Bronchial epithelial cell (primary cell): ENCODE results near the gene POMT2. TPM values are rescaled to one million over a fixed set of nuclear protein-coding genes. Genes with fewer than 3 reads are reported as not detected.
A peak's percentile ranks its signal among the peaks of the same experiment; 100 is the strongest.

Source experiments
- DNase-seq: peaks from one replicate; pipeline ENCODE4 v3.0.0-alpha.2; 2010; ENCODE audit warnings: low read depth
- FAIRE-seq: peaks from 2 replicates; lab custom pipeline; 2011; peaks lifted over from hg19 to GRCh38; lab: Jason Lieb, UNC
- H3K27me3 ChIP-seq: 2 replicates; pipeline ENCODE4 v1.5.1; 2011; ENCODE audit warnings: low read length; ENCODE audit not compliant: control insufficient read depth, insufficient read depth
- H3K36me3 ChIP-seq: 2 replicates; pipeline ENCODE4 v1.5.1; 2011; ENCODE audit warnings: low read length; ENCODE audit not compliant: control insufficient read depth, insufficient read depth
- H3K4me3 ChIP-seq: 2 replicates; pipeline ENCODE4 v1.5.1; 2011; ENCODE audit warnings: mild to moderate bottlenecking, low read depth, low read length, control low read depth
- CTCF ChIP-seq: IDR thresholded peaks from 2 replicates; pipeline ENCODE4 v1.5.1; 2011; ENCODE audit warnings: mild to moderate bottlenecking, moderate library complexity, low read length, control low read depth, inconsistent platforms; ENCODE audit not compliant: insufficient read depth, severe bottlenecking
- total RNA-seq: library from RNA; depleted of rRNA; stranded (reverse); fragments of >200 nt; gene quantifications from 2 replicates; pipeline ENCODE4 v1.2.1, GENCODE V29; 2014

Gene POMT2
- total RNA-seq, 1 donor from 2014 or later = 5.8 TPM

- no peak for DNase-seq
- peaks cover 15% of the 10 kb centered on the region for H3K36me3 ChIP-seq
- TF ChIP-seq CTCF = no peak
- no peak overlapping the region for H3K4me3 ChIP-seq
- H3K27me3 ChIP-seq = no peaks in the 10 kb centered on the region
- peak; percentile 23 for FAIRE-seq
Measured at GRCh38 chr14:77279719-77280118, 41.0 kb downstream of the POMT2 start.

- Histone ChIP-seq H3K27me3 (no peaks in the 10 kb centered on the region), H3K4me3 (no peak overlapping the region), H3K36me3 (peaks cover 10% of the 10 kb centered on the region)
- TF ChIP-seq CTCF = no peak
- DNase-seq = no peak
- no peak for FAIRE-seq
Measured at GRCh38 chr14:77278461-77279230, 42.0 kb downstream of the POMT2 start.

- no peak for TF ChIP-seq CTCF
- no peaks in the 10 kb centered on the region for H3K27me3 ChIP-seq
- H3K36me3 ChIP-seq = peaks cover 9% of the 10 kb centered on the region
- DNase-seq = no peak
- H3K4me3 ChIP-seq = no peak overlapping the region
- no peak for FAIRE-seq
Measured at GRCh38 chr14:77276959-77277358, 43.7 kb downstream of the POMT2 start.

- TF ChIP-seq CTCF = no peak
- peaks cover under 1% of the 10 kb centered on the region for H3K27me3 ChIP-seq
- no peak overlapping the region for H3K4me3 ChIP-seq
- peaks cover 9% of the 10 kb centered on the region for H3K36me3 ChIP-seq
- FAIRE-seq (no peak), DNase-seq (no peak)
Measured at GRCh38 chr14:77276295-77276935, 44.3 kb downstream of the POMT2 start.

GRCh38 chr14:77275601-77276017 is 45.1 kb downstream of the POMT2 start:
- no peak for TF ChIP-seq CTCF
- Histone ChIP-seq H3K4me3 (no peak overlapping the region), H3K36me3 (peaks cover 9% of the 10 kb centered on the region), H3K27me3 (peaks cover 5% of the 10 kb centered on the region)
- DNase-seq (no peak), FAIRE-seq (no peak)
